SK-N-SH treated with all-trans-retinoic acid at 6 μM for 48 hours (cell line): ENCODE results near the gene ITIH6.

Source experiments
- ARNTL ChIP-seq: fragments of 450-650 bp; formaldehyde crosslinking; IDR thresholded peaks from 2 replicates; pipeline ENCODE4 v1.5.0; 2020; ENCODE audit warnings: low read depth, mild to moderate bottlenecking, moderate library complexity, borderline replicate concordance
- GLIS3 ChIP-seq: fragments of 250-450 bp; sonication (Bioruptor Pico); IDR thresholded peaks from 2 replicates; pipeline ENCODE4 v1.5.0; 2020; ENCODE audit warnings: mild to moderate bottlenecking, moderate library complexity
- RARB ChIP-seq: fragments of 250-450 bp; sonication (Bioruptor Pico); IDR thresholded peaks from 2 replicates; pipeline ENCODE4 v1.8.0; 2021; ENCODE audit warnings: mild to moderate bottlenecking, moderate library complexity
- TCF4 ChIP-seq: fragments of 250-450 bp; sonication (Bioruptor Pico); IDR thresholded peaks from 2 replicates; pipeline ENCODE4 v1.8.0; 2021; ENCODE audit warnings: mild to moderate bottlenecking, moderate library complexity, borderline replicate concordance
- ZFP3 ChIP-seq: fragments of 250-450 bp; sonication (Bioruptor Pico); IDR thresholded peaks from 2 replicates; pipeline ENCODE4 v1.5.0; 2020; ENCODE audit warnings: mild to moderate bottlenecking, moderate library complexity
- ZNF565 ChIP-seq: fragments of 450-650 bp; formaldehyde crosslinking; conservative IDR thresholded peaks from 2 replicates; pipeline ENCODE4 v1.5.0; 2020; ENCODE audit warnings: low read depth, mild to moderate bottlenecking, moderate library complexity
- ZNF70 ChIP-seq: fragments of 450-650 bp; formaldehyde crosslinking; IDR thresholded peaks from 2 replicates; pipeline ENCODE4 v1.5.0; 2020; ENCODE audit warnings: mild to moderate bottlenecking, moderate library complexity
- TF ChIP-seq, protein P1 (sequence below): fragments of 250-450 bp; sonication (Bioruptor Pico); IDR thresholded peaks from 2 replicates; pipeline ENCODE4 v1.8.0; 2020; ENCODE audit warnings: mild to moderate bottlenecking, moderate library complexity, borderline replicate concordance
- TF ChIP-seq, protein P2 (sequence below): fragments of 250-450 bp; sonication (Bioruptor Pico); IDR thresholded peaks from 2 replicates; pipeline ENCODE4 v1.5.1; 2020; ENCODE audit warnings: low read depth, mild to moderate bottlenecking, moderate library complexity
- TF ChIP-seq, protein P3 (sequence below): fragments of 250-450 bp; sonication (Bioruptor Pico); IDR thresholded peaks from 2 replicates; pipeline ENCODE4 v1.8.0; 2021; ENCODE audit warnings: low read depth, mild to moderate bottlenecking, moderate library complexity, borderline replicate concordance

- TF ChIP-seq ARNTL (CRISPR knock-in tag) (no peak), ZFP3 (CRISPR knock-in tag) (no peak), RARB (no peak), TCF4 (no peak), ZNF70 (CRISPR knock-in tag) (no peak), ZNF565 (CRISPR knock-in tag) (no peak), GLIS3 (CRISPR knock-in tag) (no peak)
- TF ChIP-seq, protein P1, sequence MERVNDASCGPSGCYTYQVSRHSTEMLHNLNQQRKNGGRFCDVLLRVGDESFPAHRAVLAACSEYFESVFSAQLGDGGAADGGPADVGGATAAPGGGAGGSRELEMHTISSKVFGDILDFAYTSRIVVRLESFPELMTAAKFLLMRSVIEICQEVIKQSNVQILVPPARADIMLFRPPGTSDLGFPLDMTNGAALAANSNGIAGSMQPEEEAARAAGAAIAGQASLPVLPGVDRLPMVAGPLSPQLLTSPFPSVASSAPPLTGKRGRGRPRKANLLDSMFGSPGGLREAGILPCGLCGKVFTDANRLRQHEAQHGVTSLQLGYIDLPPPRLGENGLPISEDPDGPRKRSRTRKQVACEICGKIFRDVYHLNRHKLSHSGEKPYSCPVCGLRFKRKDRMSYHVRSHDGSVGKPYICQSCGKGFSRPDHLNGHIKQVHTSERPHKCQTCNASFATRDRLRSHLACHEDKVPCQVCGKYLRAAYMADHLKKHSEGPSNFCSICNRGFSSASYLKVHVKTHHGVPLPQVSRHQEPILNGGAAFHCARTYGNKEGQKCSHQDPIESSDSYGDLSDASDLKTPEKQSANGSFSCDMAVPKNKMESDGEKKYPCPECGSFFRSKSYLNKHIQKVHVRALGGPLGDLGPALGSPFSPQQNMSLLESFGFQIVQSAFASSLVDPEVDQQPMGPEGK: no peak
- TF ChIP-seq, protein P2, sequence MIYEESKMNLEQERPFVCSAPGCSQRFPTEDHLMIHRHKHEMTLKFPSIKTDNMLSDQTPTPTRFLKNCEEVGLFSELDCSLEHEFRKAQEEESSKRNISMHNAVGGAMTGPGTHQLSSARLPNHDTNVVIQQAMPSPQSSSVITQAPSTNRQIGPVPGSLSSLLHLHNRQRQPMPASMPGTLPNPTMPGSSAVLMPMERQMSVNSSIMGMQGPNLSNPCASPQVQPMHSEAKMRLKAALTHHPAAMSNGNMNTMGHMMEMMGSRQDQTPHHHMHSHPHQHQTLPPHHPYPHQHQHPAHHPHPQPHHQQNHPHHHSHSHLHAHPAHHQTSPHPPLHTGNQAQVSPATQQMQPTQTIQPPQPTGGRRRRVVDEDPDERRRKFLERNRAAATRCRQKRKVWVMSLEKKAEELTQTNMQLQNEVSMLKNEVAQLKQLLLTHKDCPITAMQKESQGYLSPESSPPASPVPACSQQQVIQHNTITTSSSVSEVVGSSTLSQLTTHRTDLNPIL (CRISPR knock-in tag): no peak
- TF ChIP-seq, protein P3, sequence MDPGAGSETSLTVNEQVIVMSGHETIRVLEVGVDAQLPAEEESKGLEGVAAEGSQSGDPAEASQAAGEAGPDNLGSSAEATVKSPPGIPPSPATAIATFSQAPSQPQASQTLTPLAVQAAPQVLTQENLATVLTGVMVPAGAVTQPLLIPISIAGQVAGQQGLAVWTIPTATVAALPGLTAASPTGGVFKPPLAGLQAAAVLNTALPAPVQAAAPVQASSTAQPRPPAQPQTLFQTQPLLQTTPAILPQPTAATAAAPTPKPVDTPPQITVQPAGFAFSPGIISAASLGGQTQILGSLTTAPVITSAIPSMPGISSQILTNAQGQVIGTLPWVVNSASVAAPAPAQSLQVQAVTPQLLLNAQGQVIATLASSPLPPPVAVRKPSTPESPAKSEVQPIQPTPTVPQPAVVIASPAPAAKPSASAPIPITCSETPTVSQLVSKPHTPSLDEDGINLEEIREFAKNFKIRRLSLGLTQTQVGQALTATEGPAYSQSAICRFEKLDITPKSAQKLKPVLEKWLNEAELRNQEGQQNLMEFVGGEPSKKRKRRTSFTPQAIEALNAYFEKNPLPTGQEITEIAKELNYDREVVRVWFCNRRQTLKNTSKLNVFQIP (CRISPR knock-in tag): no peak
Observed at GRCh38 chrX:54721424-54721823, 76.6 kb downstream of the ITIH6 start.
